HFF-Myc (cell line): ENCODE measurements around the gene MMP13.
A peak's percentile ranks its signal among the peaks of the same experiment; 100 is the strongest.

Experiments used
- DNase-seq: peaks from one replicate; pipeline ENCODE4 v3.0.0-alpha.2; 2011; ENCODE audit warnings: low read depth; ENCODE audit errors: extremely low read depth
- H3K4me3 ChIP-seq: replicated peaks from 2 replicates; pipeline ENCODE4 v1.5.1; 2011; ENCODE audit warnings: low read depth, mild to moderate bottlenecking, control low read depth, low read length
- CTCF ChIP-seq: IDR thresholded peaks from 2 replicates; pipeline ENCODE4 v1.5.1; 2012; ENCODE audit warnings: mild to moderate bottlenecking, low read depth, low read length, control low read depth; ENCODE audit errors: missing control alignments

The MMP13 gene

GRCh38 chr11:102940714-102941588 lies 14.6 kb downstream of the MMP13 start:
- peak; percentile 66 for TF ChIP-seq CTCF
- H3K4me3 ChIP-seq: no peak overlapping the region
- peak; percentile 70 for DNase-seq

- TF ChIP-seq CTCF: no peak
- no peak for DNase-seq
- H3K4me3 ChIP-seq: no peak overlapping the region
Observed at GRCh38 chr11:102936864-102937509, 18.5 kb downstream of the MMP13 start.

- TF ChIP-seq CTCF: peak; percentile 22
- no peak overlapping the region for H3K4me3 ChIP-seq
- DNase-seq: no peak
Observed at GRCh38 chr11:102935514-102935913, 20.0 kb downstream of the MMP13 start.

GRCh38 chr11:102934735-102935134 lies 20.8 kb downstream of the MMP13 start:
- no peak for TF ChIP-seq CTCF
- DNase-seq: no peak

GRCh38 chr11:102933627-102934026 lies 21.9 kb downstream of the MMP13 start:
- no peak for TF ChIP-seq CTCF
- no peak for DNase-seq
- no peak overlapping the region for H3K4me3 ChIP-seq

More at GRCh38 chr11:102934735-102935134, 20.8 kb downstream of the MMP13 start:
- no peak overlapping the region for H3K4me3 ChIP-seq

GRCh38 chr11:102932678-102933077 lies 22.9 kb downstream of the MMP13 start:
- no peak for TF ChIP-seq CTCF
- no peak for DNase-seq
- H3K4me3 ChIP-seq: no peak overlapping the region
